Stomach (tissue), 4 donors: ENCODE results near the gene CDNF.

ENCODE experiments used
- EP300 ChIP-seq: sonication (generic); formaldehyde crosslinking; IDR thresholded peaks from one replicate; pipeline ENCODE4 v1.6.1; 2017; ENCODE audit warnings: antibody characterized with exemption
- POLR2A ChIP-seq, 4 donors: fragments of 450-650 bp; IDR thresholded peaks; one replicate each; pipeline ENCODE4 v1.6.1; 2016; ENCODE audit warnings: antibody characterized with exemption in 4 of 4, control low read depth in 2 of 4, mild to moderate bottlenecking in 1 of 4, moderate library complexity in 1 of 4
- POLR2AphosphoS5 ChIP-seq, 3 donors: sonication (generic); formaldehyde crosslinking; IDR thresholded peaks; one replicate each; pipeline ENCODE4 v1.6.1; 2016; ENCODE audit warnings: antibody characterized with exemption in 3 of 3
- TF ChIP-seq, protein P1 (sequence below), 7 experiments: fragments of 450-650 bp in 4 of 7; fragments of 200-600 bp in 3 of 7; sonication (generic) in 3 of 7; IDR thresholded peaks; one replicate each; pipeline ENCODE4 v1.5.1; 2016 to 2019; ENCODE audit warnings: antibody characterized with exemption in 7 of 7, control low read depth in 2 of 7, mild to moderate bottlenecking in 1 of 7

DNA sequence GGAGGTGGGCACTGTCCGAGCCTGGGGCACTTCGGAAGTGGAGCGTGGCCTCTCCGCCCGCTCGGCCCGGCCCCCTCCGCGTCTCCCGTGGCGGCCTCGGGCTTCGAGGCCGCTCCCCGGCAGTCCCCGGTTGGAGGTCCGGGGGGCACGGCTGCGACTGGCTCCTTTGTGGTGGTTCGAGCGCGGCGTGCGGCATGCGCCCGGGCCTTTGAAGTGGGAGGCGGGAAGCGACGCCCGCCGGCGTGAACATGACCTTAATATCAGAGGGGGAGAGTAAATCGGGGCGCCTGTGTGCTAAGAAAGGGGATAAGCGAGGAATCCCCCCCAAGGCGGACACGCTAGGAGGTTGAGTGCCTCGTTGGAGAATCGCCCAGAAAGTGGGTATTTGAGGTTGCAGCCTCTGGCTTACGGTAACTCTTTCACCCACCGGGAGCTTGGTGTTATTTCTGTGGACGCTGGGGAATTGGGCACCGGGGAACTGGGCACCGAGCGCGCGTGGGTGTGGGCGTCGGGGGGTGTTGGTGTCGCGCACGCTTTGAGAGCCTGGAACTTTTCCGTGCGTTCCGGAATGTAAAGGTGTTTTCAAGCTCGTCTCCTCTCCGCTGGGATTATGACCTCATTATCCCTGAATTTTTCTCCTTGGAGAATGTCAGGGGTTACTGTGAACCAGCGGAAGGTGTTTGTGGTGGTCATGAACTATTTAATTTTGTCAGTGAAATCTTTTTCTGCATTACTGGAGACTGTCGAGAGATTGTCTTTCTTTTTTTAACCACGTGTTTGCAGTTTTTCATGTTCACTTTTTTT, 41.5 kb upstream of the CDNF start:
- TF ChIP-seq, protein P1, sequence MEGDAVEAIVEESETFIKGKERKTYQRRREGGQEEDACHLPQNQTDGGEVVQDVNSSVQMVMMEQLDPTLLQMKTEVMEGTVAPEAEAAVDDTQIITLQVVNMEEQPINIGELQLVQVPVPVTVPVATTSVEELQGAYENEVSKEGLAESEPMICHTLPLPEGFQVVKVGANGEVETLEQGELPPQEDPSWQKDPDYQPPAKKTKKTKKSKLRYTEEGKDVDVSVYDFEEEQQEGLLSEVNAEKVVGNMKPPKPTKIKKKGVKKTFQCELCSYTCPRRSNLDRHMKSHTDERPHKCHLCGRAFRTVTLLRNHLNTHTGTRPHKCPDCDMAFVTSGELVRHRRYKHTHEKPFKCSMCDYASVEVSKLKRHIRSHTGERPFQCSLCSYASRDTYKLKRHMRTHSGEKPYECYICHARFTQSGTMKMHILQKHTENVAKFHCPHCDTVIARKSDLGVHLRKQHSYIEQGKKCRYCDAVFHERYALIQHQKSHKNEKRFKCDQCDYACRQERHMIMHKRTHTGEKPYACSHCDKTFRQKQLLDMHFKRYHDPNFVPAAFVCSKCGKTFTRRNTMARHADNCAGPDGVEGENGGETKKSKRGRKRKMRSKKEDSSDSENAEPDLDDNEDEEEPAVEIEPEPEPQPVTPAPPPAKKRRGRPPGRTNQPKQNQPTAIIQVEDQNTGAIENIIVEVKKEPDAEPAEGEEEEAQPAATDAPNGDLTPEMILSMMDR (IDR thresholded peaks at IDR 0.05) = no peak
- TF ChIP-seq POLR2A (IDR thresholded peaks at IDR 0.05) (no peak), EP300 (no peak), POLR2AphosphoS5 (IDR thresholded peaks at IDR 0.05) (no peak)
